IPS-20b (cell line): ENCODE results near the gene MYO18A.

Source experiments
- H3K27ac ChIP-seq: one replicate; pipeline ENCODE4 v1.5.1; 2013; ENCODE audit warnings: low read length
- H3K27me3 ChIP-seq: 2 replicates; pipeline ENCODE4 v1.6.1; 2013; ENCODE audit warnings: mild to moderate bottlenecking, low read length, inconsistent platforms; ENCODE audit not compliant: insufficient read depth
- H3K36me3 ChIP-seq: 2 replicates; pipeline ENCODE4 v1.6.1; 2013; ENCODE audit warnings: low read depth, mild to moderate bottlenecking, inconsistent platforms, low read length, moderate library complexity; ENCODE audit not compliant: insufficient read depth
- H3K4me1 ChIP-seq: 2 replicates; pipeline ENCODE4 v1.6.1; 2013; ENCODE audit warnings: mild to moderate bottlenecking, control low read depth, inconsistent platforms, low read length, moderate library complexity; ENCODE audit not compliant: insufficient read depth
- H3K4me3 ChIP-seq: 2 replicates; pipeline ENCODE4 v1.5.1; 2013; ENCODE audit warnings: mild to moderate bottlenecking, low read length, inconsistent platforms
- H3K9ac ChIP-seq: 2 replicates; pipeline ENCODE4 v1.6.1; 2013; ENCODE audit warnings: low read depth, mild to moderate bottlenecking, inconsistent platforms, low read length, moderate library complexity
- H3K9me3 ChIP-seq: 2 replicates; pipeline ENCODE4 v1.6.1; 2013; ENCODE audit warnings: mild to moderate bottlenecking, low read depth, low read length, inconsistent platforms; ENCODE audit not compliant: insufficient read depth

MYO18A gene

DNA sequence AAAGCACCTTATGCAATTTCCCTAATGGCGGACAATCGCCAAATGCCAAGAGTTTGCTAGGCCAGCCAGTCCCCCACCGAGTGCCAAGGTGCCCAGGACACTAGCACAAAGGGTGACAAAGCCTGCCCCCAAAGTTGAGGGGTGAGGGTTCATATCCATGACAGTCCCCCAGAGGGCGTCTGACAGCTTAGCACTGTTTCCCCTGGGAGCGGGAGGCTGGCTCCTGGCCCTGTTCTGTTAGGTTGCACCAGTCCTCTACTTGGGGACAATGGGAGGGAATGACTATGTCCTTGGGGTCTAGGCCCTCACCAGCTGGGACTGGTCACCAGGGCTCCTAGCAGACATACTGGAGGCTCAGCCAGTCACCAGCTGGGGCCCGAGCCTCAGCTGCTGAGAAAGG, 66.9 kb downstream of the MYO18A start:
- no peak overlapping the region for H3K9ac ChIP-seq
- H3K27me3 ChIP-seq: no peaks in the 10 kb centered on the region
- no peak overlapping the region for H3K4me3 ChIP-seq
- no peaks in the 10 kb centered on the region for H3K9me3 ChIP-seq
- no peak overlapping the region for H3K27ac ChIP-seq
- peaks cover 6% of the 10 kb centered on the region; the same call in 1 of the 2 replicates for H3K4me1 ChIP-seq
- peaks cover 4% of the 10 kb centered on the region; the same call in 1 of the 2 replicates for H3K36me3 ChIP-seq

DNA sequence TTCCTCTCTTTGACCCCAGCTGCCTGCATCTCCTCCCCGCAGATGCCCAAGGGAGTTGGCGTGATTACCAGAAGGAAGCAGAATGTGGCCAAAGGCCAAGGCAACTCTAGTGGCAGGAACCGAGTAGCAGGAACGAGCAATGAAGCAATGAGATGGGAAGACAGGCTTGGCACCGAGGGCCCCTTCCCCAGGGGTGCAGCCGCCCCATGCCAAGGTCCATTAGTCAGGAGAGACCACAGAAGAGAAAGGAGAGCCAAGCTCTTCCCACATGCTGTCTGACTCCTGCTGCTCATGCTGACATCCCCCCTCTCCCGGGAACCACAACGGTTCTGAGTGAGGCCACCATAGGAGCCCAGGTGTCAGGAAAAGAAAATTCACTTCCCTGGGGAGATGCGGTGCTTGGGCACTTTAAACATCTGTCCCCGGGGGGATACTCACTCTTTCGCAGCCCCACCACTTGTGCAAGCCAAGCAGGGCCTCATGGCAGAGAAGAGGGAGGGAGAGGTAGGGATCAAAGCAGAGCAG, 67.4 kb downstream of the MYO18A start:
- H3K9me3 ChIP-seq: no peaks in the 10 kb centered on the region
- peaks cover 6% of the 10 kb centered on the region; the same call in 1 of the 2 replicates for H3K4me1 ChIP-seq
- H3K27ac ChIP-seq: no peak overlapping the region
- H3K36me3 ChIP-seq: peaks cover 4% of the 10 kb centered on the region; the same call in 1 of the 2 replicates
- no peaks in the 10 kb centered on the region for H3K27me3 ChIP-seq
- no peak overlapping the region for H3K9ac ChIP-seq
- no peak overlapping the region for H3K4me3 ChIP-seq

DNA sequence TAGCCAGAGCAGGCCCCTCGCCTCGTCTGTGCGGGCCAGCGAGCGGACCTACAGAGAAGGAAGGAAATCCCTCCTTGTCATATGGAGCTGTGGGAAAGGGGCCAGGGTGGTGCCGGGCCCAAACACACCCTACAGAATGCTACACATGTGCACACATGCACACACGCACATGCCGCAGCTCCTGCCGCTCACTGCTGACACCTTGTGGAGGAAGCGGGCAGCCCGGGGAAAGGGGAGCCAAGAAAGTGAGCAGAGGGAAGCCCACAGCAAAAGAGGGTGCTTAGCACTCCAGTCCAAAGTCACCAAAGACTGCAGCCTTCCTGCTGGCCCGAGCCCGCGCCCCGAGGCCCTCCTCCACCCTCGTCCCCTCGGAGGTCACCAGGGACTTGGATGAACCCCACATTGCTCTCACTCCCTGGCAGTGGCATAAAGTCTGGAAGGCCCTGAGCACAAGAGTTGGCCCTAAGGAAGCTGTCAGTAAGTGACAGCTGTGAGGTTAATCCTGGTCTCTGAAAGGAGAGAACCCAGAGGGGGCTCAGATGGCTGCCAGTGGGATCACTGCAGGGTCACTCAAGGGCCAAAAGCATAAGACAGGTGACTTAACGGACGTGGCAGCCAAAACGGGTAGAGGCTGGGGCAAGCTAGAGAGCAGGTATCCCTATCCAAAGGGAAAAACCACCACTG, 68.2 kb downstream of the MYO18A start:
- Histone ChIP-seq H3K4me3 (no peak overlapping the region), H3K36me3 (peaks cover 4% of the 10 kb centered on the region; the same call in 1 of the 2 replicates), H3K27ac (no peak overlapping the region), H3K9me3 (no peaks in the 10 kb centered on the region), H3K4me1 (peaks cover 6% of the 10 kb centered on the region; the same call in 1 of the 2 replicates), H3K9ac (no peak overlapping the region), H3K27me3 (no peaks in the 10 kb centered on the region)

DNA sequence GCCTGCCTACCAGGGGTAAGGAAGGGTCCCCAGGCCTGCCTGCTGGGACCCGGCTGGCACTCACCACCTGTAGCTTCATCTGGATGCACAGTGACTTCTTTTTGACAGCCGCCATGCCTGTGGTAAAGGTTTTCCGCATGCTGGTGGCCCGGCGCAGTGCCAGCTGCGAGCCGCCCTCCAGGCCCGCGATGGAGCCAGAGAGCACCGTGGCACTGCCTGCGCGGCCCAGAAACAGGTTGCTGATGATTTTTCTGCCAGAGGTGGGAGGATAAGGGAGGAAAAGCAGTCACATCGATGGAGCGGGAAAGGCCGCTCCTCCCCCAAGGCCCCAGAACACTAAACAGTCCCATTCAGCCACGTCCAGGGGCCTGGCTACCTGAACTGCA, 69.8 kb downstream of the MYO18A start:
- Histone ChIP-seq H3K4me3 (no peak overlapping the region), H3K27me3 (no peaks in the 10 kb centered on the region), H3K36me3 (peaks cover 10% of the 10 kb centered on the region; the same call in 1 of the 2 replicates), H3K9ac (no peak overlapping the region), H3K9me3 (no peaks in the 10 kb centered on the region), H3K27ac (no peak overlapping the region), H3K4me1 (peaks cover 2% of the 10 kb centered on the region; the same call in 1 of the 2 replicates)

DNA sequence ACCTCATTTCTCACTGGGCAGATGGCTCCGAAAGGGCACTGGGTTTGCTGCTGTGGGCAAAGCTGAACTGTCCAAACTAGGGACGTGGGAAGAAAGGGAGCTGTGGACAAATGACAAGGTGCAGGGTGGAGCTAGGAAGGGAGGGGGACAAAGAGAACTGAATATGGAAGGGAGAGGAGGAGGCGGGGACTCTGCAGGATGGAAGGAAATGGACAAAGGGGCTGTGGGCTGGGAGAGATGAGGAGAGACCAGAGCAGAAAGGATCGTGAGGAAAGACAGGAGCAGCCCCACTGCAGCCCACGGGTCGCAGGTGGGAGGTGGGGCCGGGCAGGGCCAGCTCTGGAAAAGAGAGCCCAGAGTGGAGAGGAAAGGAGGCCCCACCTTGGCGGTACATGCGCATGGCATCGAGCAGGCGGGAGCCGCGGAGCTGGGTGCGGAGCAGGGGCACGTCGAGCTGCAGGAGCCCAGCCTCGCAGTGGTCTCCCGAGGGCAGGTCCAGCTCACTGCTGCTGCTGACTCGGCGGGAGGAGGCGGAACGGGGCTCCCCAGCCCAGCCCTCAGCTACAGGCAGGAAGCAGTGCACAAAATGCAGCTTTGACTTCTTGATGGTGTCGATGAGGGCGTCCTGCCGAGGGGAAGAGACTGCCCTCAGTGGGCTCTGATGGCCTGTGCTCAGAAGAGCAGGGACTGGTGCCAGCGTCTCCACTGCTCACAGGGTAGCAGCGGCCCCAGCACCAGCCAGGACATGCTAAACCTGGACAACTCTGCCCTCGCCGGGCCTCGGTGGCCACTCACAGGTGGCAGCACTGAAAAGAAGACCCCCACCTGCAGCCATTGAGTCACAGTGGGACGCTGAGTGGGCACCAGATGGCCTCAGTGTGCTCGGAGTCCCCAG, 70.5 kb downstream of the MYO18A start:
- Histone ChIP-seq H3K4me3 (no peak overlapping the region), H3K9me3 (no peaks in the 10 kb centered on the region), H3K9ac (peak overlapping the region; percentile 51; the same call in 1 of the 2 replicates), H3K4me1 (peaks cover 2% of the 10 kb centered on the region; the same call in 1 of the 2 replicates), H3K27me3 (no peaks in the 10 kb centered on the region), H3K27ac (no peak overlapping the region), H3K36me3 (peaks cover 10% of the 10 kb centered on the region; the same call in 1 of the 2 replicates)

DNA sequence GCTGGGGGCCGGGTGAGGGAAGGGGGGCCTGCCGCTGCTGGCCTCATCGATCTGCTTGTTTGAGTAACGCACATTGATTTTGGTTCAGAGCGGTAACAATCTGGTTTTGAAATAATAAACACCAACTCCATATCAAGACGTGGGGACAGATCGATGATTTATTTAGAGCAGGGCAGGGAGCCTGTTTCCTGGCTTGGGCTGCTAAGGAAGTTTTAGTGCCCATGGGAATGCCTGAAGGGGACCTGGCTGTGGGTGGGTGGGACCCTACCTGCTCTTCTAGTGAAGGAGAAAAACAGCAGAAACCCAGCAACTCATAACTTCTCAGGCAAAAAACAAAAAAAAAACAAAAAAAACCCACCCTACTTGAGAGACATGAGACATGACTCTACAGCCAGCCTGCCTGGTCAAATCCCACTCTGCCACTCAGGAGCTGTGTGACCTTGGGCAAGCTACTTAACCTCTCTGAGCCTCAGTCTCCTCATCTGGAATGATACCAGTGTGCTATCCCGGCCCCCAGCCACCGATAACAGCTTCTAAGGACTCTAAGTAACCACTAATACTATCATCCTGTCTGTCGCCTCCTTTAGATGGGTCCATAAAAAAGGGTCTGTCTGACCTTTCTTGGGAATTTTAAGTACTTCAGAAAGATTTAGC, 71.2 kb downstream of the MYO18A start:
- no peaks in the 10 kb centered on the region for H3K27me3 ChIP-seq
- H3K36me3 ChIP-seq: peaks cover 6% of the 10 kb centered on the region; the same call in 1 of the 2 replicates
- no peak overlapping the region for H3K4me3 ChIP-seq
- peaks cover 2% of the 10 kb centered on the region; the same call in 1 of the 2 replicates for H3K4me1 ChIP-seq
- H3K9me3 ChIP-seq: no peaks in the 10 kb centered on the region
- H3K27ac ChIP-seq: no peak overlapping the region
- peak overlapping the region; percentile 51; the same call in 1 of the 2 replicates for H3K9ac ChIP-seq

DNA sequence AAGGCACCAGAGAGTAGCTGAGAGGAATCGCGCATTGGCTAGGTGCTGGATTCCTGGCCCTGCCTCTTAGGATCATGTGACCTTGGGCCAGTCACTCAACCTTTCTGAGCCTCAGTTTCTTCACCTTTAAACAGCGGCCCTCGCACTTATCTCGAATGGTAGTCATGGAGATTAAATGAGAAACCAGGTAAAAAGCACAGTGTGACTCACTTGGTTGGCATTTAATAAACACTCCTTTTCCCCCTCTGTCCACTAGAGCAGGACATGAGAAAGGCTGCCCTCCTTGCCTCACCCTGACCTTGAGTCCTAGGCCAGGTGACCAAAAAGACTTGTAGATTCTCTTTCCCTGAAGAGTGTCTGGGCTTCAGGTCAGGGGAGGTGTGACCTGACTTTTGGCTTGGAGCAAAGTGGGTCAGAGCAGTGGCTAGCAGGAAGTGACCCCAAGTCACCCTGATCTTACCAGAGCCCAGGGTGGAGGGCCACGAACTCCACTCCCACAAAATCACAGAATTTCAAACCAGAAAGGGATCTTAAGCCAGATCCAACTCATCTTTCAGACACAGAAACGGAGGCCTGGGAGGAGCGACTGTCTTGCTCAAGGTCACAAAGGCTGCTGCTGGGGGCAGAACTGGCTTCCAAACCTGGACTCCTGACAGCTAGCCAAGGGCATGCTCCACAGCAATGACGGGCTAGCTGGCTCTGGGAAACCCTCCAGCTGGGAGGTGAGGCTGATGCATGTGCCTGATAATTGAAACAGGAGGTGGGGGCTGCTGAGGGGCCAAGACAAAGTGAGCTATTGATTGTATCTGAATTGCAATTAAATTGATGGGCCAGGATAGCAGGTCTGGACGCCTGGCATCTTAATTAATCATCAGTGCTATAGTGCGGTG, 72.0 kb downstream of the MYO18A start:
- H3K36me3 ChIP-seq: peaks cover 6% of the 10 kb centered on the region; the same call in 1 of the 2 replicates
- peaks cover 2% of the 10 kb centered on the region; the same call in 1 of the 2 replicates for H3K4me1 ChIP-seq
- no peaks in the 10 kb centered on the region for H3K27me3 ChIP-seq
- H3K9ac ChIP-seq: no peak overlapping the region
- H3K9me3 ChIP-seq: no peaks in the 10 kb centered on the region
- no peak overlapping the region for H3K4me3 ChIP-seq
- no peak overlapping the region for H3K27ac ChIP-seq

DNA sequence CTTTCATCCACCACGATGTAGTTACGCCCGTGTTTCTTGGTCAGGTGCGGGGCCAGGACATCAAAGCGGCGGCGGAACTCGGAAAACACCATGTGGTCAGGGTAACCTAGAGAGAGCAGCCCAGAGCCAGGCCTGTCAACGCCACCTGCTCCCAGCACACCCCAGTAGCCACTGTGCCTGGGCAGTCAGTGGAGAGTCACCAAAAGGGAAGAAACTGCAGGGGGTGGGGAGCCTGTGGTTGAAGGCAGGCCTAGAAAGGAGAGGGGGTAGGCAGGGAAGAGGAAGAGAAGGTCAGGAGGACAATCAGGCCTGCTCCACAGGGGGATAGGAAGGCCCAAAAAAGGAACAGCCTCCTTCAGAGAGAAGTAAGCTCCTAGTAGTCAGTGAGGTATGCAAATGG, 73.1 kb downstream of the MYO18A start:
- Histone ChIP-seq H3K9ac (no peak overlapping the region), H3K4me3 (no peak overlapping the region), H3K9me3 (no peaks in the 10 kb centered on the region), H3K4me1 (peaks cover 2% of the 10 kb centered on the region; the same call in 1 of the 2 replicates), H3K27ac (no peak overlapping the region), H3K36me3 (peaks cover 6% of the 10 kb centered on the region; the same call in 1 of the 2 replicates), H3K27me3 (no peaks in the 10 kb centered on the region)

DNA sequence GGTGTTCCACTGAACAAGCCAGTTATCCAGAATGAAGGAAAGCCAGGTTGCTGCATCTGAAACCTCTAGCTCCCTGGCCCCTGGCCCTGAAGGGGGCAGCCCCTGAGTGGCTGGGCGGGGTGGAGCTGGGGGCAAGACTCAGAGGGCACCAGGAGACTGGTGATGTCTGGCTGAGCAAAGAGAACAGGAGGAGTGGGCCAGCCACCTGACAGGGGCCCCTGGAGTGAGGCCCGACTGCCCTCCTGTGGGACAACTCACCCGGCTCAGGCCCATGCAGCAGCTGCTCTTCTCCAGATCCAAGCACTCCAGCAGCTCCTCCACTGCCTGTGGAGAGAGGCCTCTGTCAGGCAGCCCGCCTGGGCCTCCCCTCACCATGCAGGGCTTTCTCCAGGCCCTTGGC, 76.9 kb downstream of the MYO18A start:
- Histone ChIP-seq H3K27me3 (no peaks in the 10 kb centered on the region), H3K9me3 (no peaks in the 10 kb centered on the region), H3K27ac (no peak overlapping the region), H3K36me3 (peaks cover 10% of the 10 kb centered on the region; the same call in 1 of the 2 replicates), H3K4me1 (peaks cover 3% of the 10 kb centered on the region), H3K4me3 (no peak overlapping the region), H3K9ac (no peak overlapping the region)

DNA sequence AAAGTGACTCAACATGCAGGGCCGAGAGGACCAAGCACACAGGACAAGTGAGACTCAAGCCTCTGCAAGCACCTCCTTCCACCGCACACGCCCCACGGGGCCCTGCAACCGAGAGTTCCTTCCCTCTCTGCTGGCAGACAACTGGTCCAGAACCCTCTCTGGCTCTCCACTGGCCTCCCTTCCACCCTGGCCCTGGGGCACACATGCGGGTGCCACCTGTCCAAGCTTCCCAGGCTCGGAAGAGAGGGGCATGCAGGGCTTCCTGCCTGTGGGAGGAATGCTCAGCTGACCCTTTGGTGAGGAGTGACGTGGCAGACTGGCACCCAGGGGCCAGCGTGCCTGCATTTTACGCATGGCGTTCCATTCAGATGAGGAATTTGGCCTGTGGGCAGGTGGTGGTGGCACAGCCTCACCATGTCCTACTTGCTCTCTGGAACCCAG, 77.4 kb downstream of the MYO18A start:
- Histone ChIP-seq H3K9ac (no peak overlapping the region), H3K27me3 (no peaks in the 10 kb centered on the region), H3K27ac (no peak overlapping the region), H3K9me3 (no peaks in the 10 kb centered on the region), H3K4me3 (no peak overlapping the region), H3K36me3 (peaks cover 16% of the 10 kb centered on the region), H3K4me1 (peaks cover 3% of the 10 kb centered on the region)
